ENCODE measurements around the gene NSG1. TPM values are rescaled to one million over a fixed set of nuclear protein-coding genes. Genes with fewer than 3 reads are reported as not detected.

NSG1 gene
- total RNA-seq, 4 donors from 2014 or later: 2.2 to 3.5 (median 2.7) TPM; not detected in 1

DNA sequence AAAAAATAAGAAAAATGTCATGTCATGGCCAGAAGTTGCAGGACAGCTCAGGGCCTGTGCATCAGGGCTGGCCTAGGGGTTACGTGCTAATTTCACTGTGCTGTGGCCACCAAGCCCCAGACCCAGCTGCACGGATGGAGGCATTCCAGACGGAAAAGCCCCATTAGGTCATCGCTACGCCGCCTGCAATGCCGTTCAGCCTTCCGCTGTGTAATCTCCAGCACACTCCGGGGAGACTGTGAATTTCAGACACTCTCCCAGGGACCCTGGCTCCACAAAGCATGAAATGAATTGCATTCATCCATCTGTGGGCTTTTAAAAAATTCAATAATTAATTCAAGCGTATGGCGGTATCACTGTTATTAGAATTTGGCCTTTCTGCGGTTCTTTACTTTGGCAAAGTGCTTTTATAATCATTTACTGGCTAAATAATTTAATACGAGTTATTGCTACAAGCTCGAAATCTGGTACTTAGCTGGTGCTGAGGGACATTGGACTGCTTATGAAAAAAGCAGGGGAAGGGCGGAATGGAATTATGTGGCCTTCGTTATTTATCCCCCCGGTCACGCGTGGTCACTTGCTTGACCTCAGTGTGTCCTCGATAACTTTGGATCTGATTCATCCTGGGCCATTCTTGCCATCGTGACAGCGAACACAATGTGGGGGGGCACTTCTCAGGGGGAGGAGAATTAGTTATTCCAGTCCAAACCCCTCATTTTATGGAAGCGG is 9.0 kb upstream of the NSG1 start:
- DNase-seq: no peak
- peaks cover 11% of the 10 kb centered on the region for H3K27me3 ChIP-seq
- TF ChIP-seq EP300 (IDR thresholded peaks at IDR 0.05; ENCODE audit: low read depth): no peak
- TF ChIP-seq POLR2AphosphoS5 (IDR thresholded peaks at IDR 0.05): no peak
- TF ChIP-seq, protein P1, sequence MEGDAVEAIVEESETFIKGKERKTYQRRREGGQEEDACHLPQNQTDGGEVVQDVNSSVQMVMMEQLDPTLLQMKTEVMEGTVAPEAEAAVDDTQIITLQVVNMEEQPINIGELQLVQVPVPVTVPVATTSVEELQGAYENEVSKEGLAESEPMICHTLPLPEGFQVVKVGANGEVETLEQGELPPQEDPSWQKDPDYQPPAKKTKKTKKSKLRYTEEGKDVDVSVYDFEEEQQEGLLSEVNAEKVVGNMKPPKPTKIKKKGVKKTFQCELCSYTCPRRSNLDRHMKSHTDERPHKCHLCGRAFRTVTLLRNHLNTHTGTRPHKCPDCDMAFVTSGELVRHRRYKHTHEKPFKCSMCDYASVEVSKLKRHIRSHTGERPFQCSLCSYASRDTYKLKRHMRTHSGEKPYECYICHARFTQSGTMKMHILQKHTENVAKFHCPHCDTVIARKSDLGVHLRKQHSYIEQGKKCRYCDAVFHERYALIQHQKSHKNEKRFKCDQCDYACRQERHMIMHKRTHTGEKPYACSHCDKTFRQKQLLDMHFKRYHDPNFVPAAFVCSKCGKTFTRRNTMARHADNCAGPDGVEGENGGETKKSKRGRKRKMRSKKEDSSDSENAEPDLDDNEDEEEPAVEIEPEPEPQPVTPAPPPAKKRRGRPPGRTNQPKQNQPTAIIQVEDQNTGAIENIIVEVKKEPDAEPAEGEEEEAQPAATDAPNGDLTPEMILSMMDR (IDR thresholded peaks at IDR 0.05): no peak
- no peak for TF ChIP-seq POLR2A (IDR thresholded peaks at IDR 0.05)
- intact Hi-C loops (cut with DNase I; ENCODE audit: low total_unique reads): no loop called here
- H3K4me3 ChIP-seq: no peak overlapping the region
- H3K9me3 ChIP-seq: no peaks in the 10 kb centered on the region
- WGBS, 2 donors (ENCODE audit: low coverage in 1 of 2): 80 to 81% methylated on average over 20 to 23 of the region's 23 CpGs
- in situ Hi-C loops (cut with MboI; ENCODE audit: low pct_ligation_motif_present in 1 of 4, low pct_unique_long_range_greater_than_20kb in 1 of 4, low sequenced_read_pairs in 3 of 4): no loop called here
- no peak overlapping the region for H3K27ac ChIP-seq
- no peaks in the 10 kb centered on the region for H3K36me3 ChIP-seq
- no peaks in the 10 kb centered on the region for H3K4me1 ChIP-seq

DNA sequence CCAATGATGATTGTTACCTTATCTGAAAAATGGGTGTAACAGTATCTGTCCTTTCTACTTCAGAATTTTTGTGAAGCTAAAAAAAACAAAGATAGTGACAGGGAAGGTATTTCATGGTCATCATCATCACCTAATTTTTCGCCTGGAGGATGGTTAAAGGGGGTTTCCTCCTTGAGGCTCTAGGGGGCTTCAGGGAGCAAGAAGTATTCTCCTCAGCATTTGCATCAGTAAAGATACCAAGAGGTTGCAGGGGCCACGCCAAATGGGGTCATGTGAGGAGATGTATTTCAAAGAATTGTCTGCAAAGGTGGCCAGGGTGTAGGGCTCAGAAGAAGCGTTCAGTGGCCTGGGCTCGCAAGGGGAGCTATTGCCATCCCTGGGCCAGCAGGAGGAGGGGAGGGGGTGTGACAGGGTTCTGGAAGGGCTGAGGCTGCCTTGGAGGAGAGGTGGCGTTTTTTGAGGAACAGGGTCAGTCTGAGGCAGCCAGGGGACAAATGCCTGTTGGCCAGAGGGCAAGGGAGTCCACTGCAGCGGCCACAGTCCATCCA is 7.3 kb upstream of the NSG1 start:
- Histone ChIP-seq H3K4me3 (no peak overlapping the region), H3K27me3 (peaks cover 25% of the 10 kb centered on the region), H3K36me3 (no peaks in the 10 kb centered on the region), H3K27ac (no peak overlapping the region), H3K9me3 (no peaks in the 10 kb centered on the region), H3K4me1 (no peaks in the 10 kb centered on the region)
- 39 to 55% methylated on average over 4 to 6 of the region's 6 CpGs for WGBS, 2 donors (ENCODE audit: low coverage in 1 of 2)
- intact Hi-C loops (cut with DNase I; ENCODE audit: low total_unique reads): no loop called here
- no peak for DNase-seq
- TF ChIP-seq EP300 (IDR thresholded peaks at IDR 0.05; ENCODE audit: low read depth) (no peak), POLR2A (IDR thresholded peaks at IDR 0.05) (no peak), POLR2AphosphoS5 (IDR thresholded peaks at IDR 0.05) (no peak)
- TF ChIP-seq, protein P1 (IDR thresholded peaks at IDR 0.05): no peak
- in situ Hi-C loops (cut with MboI; ENCODE audit: low pct_ligation_motif_present in 1 of 4, low pct_unique_long_range_greater_than_20kb in 1 of 4, low sequenced_read_pairs in 3 of 4): no loop called here

DNA sequence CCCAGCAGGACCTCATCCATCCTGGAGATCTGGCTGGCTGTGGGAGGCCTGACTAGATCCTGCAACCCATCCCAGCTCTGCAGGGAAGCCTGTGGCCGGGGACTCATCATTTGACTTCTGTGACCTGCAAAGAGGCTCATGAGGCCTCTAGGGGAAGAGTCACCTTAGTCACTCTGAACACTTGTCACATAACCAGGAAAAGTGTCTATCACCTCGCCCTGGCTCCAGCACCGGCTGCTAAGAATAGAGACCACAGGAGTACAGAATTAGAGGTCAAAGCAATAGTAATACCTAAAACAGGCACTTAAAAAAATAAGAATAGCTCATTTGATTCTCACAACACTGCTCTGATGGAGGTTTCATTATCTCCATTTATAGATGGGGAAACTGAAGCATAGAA is 3.8 kb upstream of the NSG1 start:
- TF ChIP-seq POLR2A (IDR thresholded peaks at IDR 0.05): no peak
- TF ChIP-seq, protein P1 (IDR thresholded peaks at IDR 0.05): no peak
- TF ChIP-seq POLR2AphosphoS5 (IDR thresholded peaks at IDR 0.05): no peak
- TF ChIP-seq EP300 (IDR thresholded peaks at IDR 0.05; ENCODE audit: low read depth): no peak
- no peak overlapping the region for H3K27ac ChIP-seq
- 80% methylated on average over 3 of the region's 3 CpGs; no CpG with 5 or more reads in 1 of the 2 donors for WGBS, 2 donors (ENCODE audit: low coverage in 1 of 2)
- H3K4me3 ChIP-seq: no peak overlapping the region
- in situ Hi-C loops (cut with MboI; ENCODE audit: low pct_ligation_motif_present in 1 of 4, low pct_unique_long_range_greater_than_20kb in 1 of 4, low sequenced_read_pairs in 3 of 4): no loop called here
- no peaks in the 10 kb centered on the region for H3K36me3 ChIP-seq
- H3K4me1 ChIP-seq: peaks cover 0 to 24% (median 21%) of the 10 kb centered on the region in 4 donors
- intact Hi-C loops (cut with DNase I; ENCODE audit: low total_unique reads): no loop called here
- peaks cover 55% of the 10 kb centered on the region for H3K27me3 ChIP-seq
- DNase-seq: no peak
- no peaks in the 10 kb centered on the region for H3K9me3 ChIP-seq

DNA sequence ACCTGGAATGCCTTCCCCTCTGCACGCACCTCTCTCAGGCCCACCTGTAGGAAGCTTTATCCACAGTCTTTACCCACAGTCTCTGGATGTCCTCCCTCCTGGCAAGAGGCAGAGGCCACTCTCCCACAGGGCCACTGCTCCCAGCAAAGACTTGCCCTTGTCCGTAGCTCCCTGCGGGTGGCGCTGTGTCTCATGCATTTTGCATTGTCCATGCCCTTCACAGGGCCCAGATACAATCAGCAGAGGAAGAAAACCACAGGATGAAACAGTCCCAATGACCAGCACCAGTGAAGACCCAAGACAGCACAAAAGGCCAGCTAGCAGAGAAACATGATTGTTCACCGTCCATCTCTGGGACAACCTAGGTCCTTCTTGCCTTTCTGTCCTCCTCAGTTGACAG is 2.1 kb upstream of the NSG1 start:
- H3K27me3 ChIP-seq: peaks cover 70% of the 10 kb centered on the region

More for the DNA sequence above, 2.1 kb upstream of the NSG1 start:
- in situ Hi-C loops (cut with MboI; ENCODE audit: low pct_ligation_motif_present in 1 of 4, low pct_unique_long_range_greater_than_20kb in 1 of 4, low sequenced_read_pairs in 3 of 4) (no loop called here), intact Hi-C loops (cut with DNase I; ENCODE audit: low total_unique reads) (no loop called here)
- TF ChIP-seq POLR2A (IDR thresholded peaks at IDR 0.05) (no peak), EP300 (IDR thresholded peaks at IDR 0.05; ENCODE audit: low read depth) (no peak), POLR2AphosphoS5 (IDR thresholded peaks at IDR 0.05) (no peak)
- TF ChIP-seq, protein P1 (IDR thresholded peaks at IDR 0.05): no peak
- no peak overlapping the region for H3K4me3 ChIP-seq
- H3K9me3 ChIP-seq: no peaks in the 10 kb centered on the region
- peaks cover 0 to 27% (median 23%) of the 10 kb centered on the region in 4 donors for H3K4me1 ChIP-seq
- no peak overlapping the region for H3K27ac ChIP-seq
- no peaks in the 10 kb centered on the region for H3K36me3 ChIP-seq
- WGBS, 2 donors (ENCODE audit: low coverage in 1 of 2): 57% methylated on average over 5 of the region's 5 CpGs; no CpG with 5 or more reads in 1 of the 2 donors
- no peak for DNase-seq

All from transverse colon (tissue), 4 donors.